NT2/D1 (cell line): Measurements from ENCODE around the gene JMJD7.

Source experiments
- YY1 ChIP-seq: IDR thresholded peaks from 2 replicates; pipeline ENCODE4 v1.6.1; 2011; ENCODE audit not compliant: insufficient read length, insufficient read depth
- ZNF274 ChIP-seq: IDR thresholded peaks from 2 replicates; pipeline ENCODE4 v1.6.1; 2011; ENCODE audit warnings: mild to moderate bottlenecking, low read depth, low read length

- no peak for TF ChIP-seq YY1
- no peak for TF ChIP-seq ZNF274
Measured at GRCh38 chr15:41812820-41813375, 15.0 kb upstream of the JMJD7 start.
